Pancreas (tissue), 10 donors: ENCODE data around the gene PSD4. TPM values are rescaled to one million over a fixed set of nuclear protein-coding genes. Genes with fewer than 3 reads are reported as not detected.

Experiments
- ATAC-seq, 4 donors: fragments of 200-7000 bp; cut with Tn5 transposase; one replicate each; pipeline versions ENCODE4 v1.8.0 to v1.9.1; 2020; ENCODE audit warnings: mild to moderate bottlenecking in 4 of 4, moderate library complexity in 4 of 4
- DNase-seq, 6 donors: peaks; one replicate each; pipeline ENCODE4 v3.0.0-alpha.2; 2020
- FAIRE-seq: peaks from 2 replicates; lab custom pipeline; 2012; peaks lifted over from hg19 to GRCh38; lab: Jason Lieb, UNC
- H3K27ac ChIP-seq, 4 donors: fragments of 200-600 bp; sonication (generic); 1 replicate in 3 of 4; 2 replicates in 1 of 4; pipeline versions ENCODE4 v1.5.0 to v1.8.0; 2020
- H3K27me3 ChIP-seq, 4 donors: fragments of 200-600 bp; one replicate each; pipeline ENCODE4 v1.8.0; 2021
- H3K36me3 ChIP-seq, 3 donors: fragments of 200-600 bp; sonication (generic) in 1 of 3; one replicate each; pipeline versions ENCODE4 v1.5.0 to v1.8.0; 2020 to 2021
- H3K4me1 ChIP-seq, 3 donors: fragments of 200-600 bp; one replicate each; pipeline ENCODE4 v1.8.0; 2021
- H3K4me3 ChIP-seq, 4 donors: fragments of 200-600 bp; sonication (generic) in 2 of 4; one replicate each; pipeline versions ENCODE4 v1.5.0 to v1.8.0; 2020 to 2021
- H3K9me3 ChIP-seq, 4 donors: fragments of 200-600 bp; one replicate each; pipeline ENCODE4 v1.8.0; 2021
- CTCF ChIP-seq, 4 donors: fragments of 200-600 bp; sonication (generic) in 3 of 4; IDR thresholded peaks; one replicate each; pipeline versions ENCODE4 v1.5.0 to v1.8.0; 2021; ENCODE audit warnings: antibody characterized with exemption in 4 of 4
- WGBS, 2 donors: extraction: QIAGEN DNeasy Blood & Tissue Kit; methylation state at CpG; one replicate each; pipeline ENCODE4 v1.1.7; 2013; 5-methylcytosine and 5-hydroxymethylcytosine counted together
- intact Hi-C, 3 donors: fragments of 100-400 bp; cut with DNase I; formaldehyde crosslinking; loops; one replicate each; pipeline versions ENCODE4 v1.11.1 to v1.14.2; 2022
- polyA plus RNA-seq, 2 donors: library from polyadenylated mRNA; stranded (reverse); fragments of 200-250 nt; gene quantifications; one replicate each; pipeline ENCODE4 v1.2.3, GENCODE V29; 2013
- total RNA-seq, 6 donors: library from RNA; stranded (reverse); fragmentation: NEBNext Ultra II Directional in 4 of 6; extraction: Animal tissue kit (Norgen Biotek cat#: 25700) in 4 of 6; gene quantifications; one replicate each; pipeline versions ENCODE4 v1.2.1 to v1.2.4, GENCODE V29; 2021 to 2023
- donor health status: healthy with polysubstance abuse.
- donor health status: DM: no; HTN: no; CAD: no; lungs with moderate emphysema.
- donor health status: DM: no; HTN: no; CAD: no.
- donor health status: control.
- donor health status: control.
- donor health status: Bipolar disorder and iron deficiency.
- donor health status: DM: yes; HTN: yes; CAD: no.
- donor health status: DM: no; HTN: no; CAD: no.
- donor health status: DM: no; HTN: no; CAD: no.
- donor health status: DM: yes; HTN: yes; CAD: no.

The PSD4 gene
- total and polyA plus RNA-seq, 8 donors = 15.9 to 37.6 (median 26.0) TPM

GRCh38 chr2:113180131-113180946 lies 6.6 kb downstream of the PSD4 start:
- Histone ChIP-seq H3K4me3 (no peak overlapping the region), H3K27ac (peak overlapping the region in 1 of 4 donors; percentile 41), H3K27me3 (no peaks in the 10 kb centered on the region), H3K9me3 (no peaks in the 10 kb centered on the region), H3K4me1 (peaks cover 12 to 16% (median 15%) of the 10 kb centered on the region in 3 donors), H3K36me3 (no peaks in the 10 kb centered on the region)
- intact Hi-C loops = no loop called here
- FAIRE-seq (no peak), ATAC-seq (no peak), DNase-seq (no peak)
- TF ChIP-seq CTCF (IDR thresholded peaks at IDR 0.05) = no peak
- whole genome bisulfite sequencing, 2 donors = 86 to 90% methylated on average over 17 of the region's 17 CpGs

GRCh38 chr2:113181258-113182051 lies 7.7 kb downstream of the PSD4 start:
- DNase-seq = peak in 4 of 6 donors; percentile 57 to 70 (median 58)
- Histone ChIP-seq H3K36me3 (no peaks in the 10 kb centered on the region), H3K9me3 (no peaks in the 10 kb centered on the region), H3K27me3 (no peaks in the 10 kb centered on the region), H3K4me1 (peaks cover 12 to 16% (median 15%) of the 10 kb centered on the region in 3 donors), H3K4me3 (no peak overlapping the region), H3K27ac (peak overlapping the region in 3 of 4 donors; percentile 16 to 57 (median 41))
- TF ChIP-seq CTCF (IDR thresholded peaks at IDR 0.05) = no peak
- WGBS, 2 donors = 33 to 37% methylated on average over 8 of the region's 8 CpGs
- intact Hi-C loops = no loop called here
- peak; percentile 74 to 90 (median 78) for ATAC-seq
- FAIRE-seq = no peak

- ATAC-seq (no peak), DNase-seq (no peak), FAIRE-seq (no peak)
- Histone ChIP-seq H3K36me3 (no peaks in the 10 kb centered on the region), H3K4me1 (peaks cover 12 to 16% (median 15%) of the 10 kb centered on the region in 3 donors), H3K27me3 (no peaks in the 10 kb centered on the region), H3K27ac (peak overlapping the region in 1 of 4 donors; percentile 57), H3K9me3 (no peaks in the 10 kb centered on the region), H3K4me3 (no peak overlapping the region)
- 94 to 95% methylated on average over 15 of the region's 15 CpGs for WGBS, 2 donors
- TF ChIP-seq CTCF (IDR thresholded peaks at IDR 0.05) = no peak
- intact Hi-C loops = no loop called here
These were observed 8.9 kb downstream of the PSD4 start for GRCh38 chr2:113182471-113183260.

GRCh38 chr2:113183264-113183663 lies 9.5 kb downstream of the PSD4 start:
- ATAC-seq = no peak

More at GRCh38 chr2:113183264-113183663, 9.5 kb downstream of the PSD4 start:
- no peak overlapping the region for H3K27ac ChIP-seq
- DNase-seq = no peak
- no peaks in the 10 kb centered on the region for H3K36me3 ChIP-seq
- WGBS, 2 donors = 93 to 95% methylated on average over 8 of the region's 8 CpGs
- no peaks in the 10 kb centered on the region for H3K27me3 ChIP-seq
- H3K4me1 ChIP-seq = peaks cover 12 to 16% (median 15%) of the 10 kb centered on the region in 3 donors
- H3K9me3 ChIP-seq = no peaks in the 10 kb centered on the region
- no peak overlapping the region for H3K4me3 ChIP-seq
- intact Hi-C loops = no loop called here
- no peak for TF ChIP-seq CTCF (IDR thresholded peaks at IDR 0.05)
- no peak for FAIRE-seq
